RWPE1 (cell line): Measurements from ENCODE around the gene SLC6A16.
A peak's percentile ranks its signal among the peaks of the same experiment; 100 is the strongest.
"Not testable (repeated sequence)": the region's sequence is repeated elsewhere in the genome, so short reads cannot be mapped to it uniquely, and the experiment has no call there.

ENCODE experiments used
- CTCF ChIA-PET: fragments of 350-600 bp; sonication (Branson Sonifier 250); formaldehyde crosslinking; extraction: SDS; loops from one replicate; lab custom pipeline; 2021; lab: Yijun Ruan, JAX
- POLR2A ChIA-PET: fragments of 400-600 bp; formaldehyde crosslinking; extraction: SDS; loops from one replicate; lab custom pipeline; 2020; ENCODE audit warnings: antibody characterized with exemption; ENCODE audit not compliant: low non-redundant PET; lab: Yijun Ruan, JAX
- DNase-seq: peaks from one replicate; pipeline ENCODE4 v3.0.0; 2012; ENCODE audit warnings: low spot score
- H3K27ac ChIP-seq: fragments of 450-650 bp; 2 replicates; pipeline ENCODE4 v1.5.1; 2017
- TF ChIP-seq, protein P1 (sequence below): fragments of 450-650 bp; conservative IDR thresholded peaks from 2 replicates; pipeline ENCODE4 v1.5.1; 2017; ENCODE audit warnings: low read depth, mild to moderate bottlenecking

SLC6A16 gene

DNA sequence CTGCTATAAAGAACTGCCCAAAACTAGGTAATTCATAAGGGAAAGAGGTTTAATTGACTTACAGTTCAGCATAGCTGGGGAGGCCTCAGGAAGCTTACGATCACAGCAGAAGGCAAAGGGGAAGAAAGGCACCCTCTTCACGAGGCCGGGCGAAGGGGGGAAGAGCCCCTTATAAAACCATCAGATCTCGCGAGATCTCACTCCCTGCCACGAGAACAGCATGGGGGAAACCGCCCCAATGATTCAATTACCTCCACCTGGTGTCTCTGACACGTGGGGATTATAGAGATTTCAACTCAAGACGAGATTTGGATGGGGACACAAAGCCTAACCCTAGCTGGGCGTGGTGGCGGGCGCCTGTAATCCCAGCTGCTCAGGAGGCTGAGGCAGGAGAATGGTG lies 42.8 kb downstream of the SLC6A16 start:
- ChIA-PET CTCF (no interaction called here), POLR2A (no interaction called here)
- no peak overlapping the region for H3K27ac ChIP-seq
- no peak for DNase-seq
- TF ChIP-seq, protein P1, sequence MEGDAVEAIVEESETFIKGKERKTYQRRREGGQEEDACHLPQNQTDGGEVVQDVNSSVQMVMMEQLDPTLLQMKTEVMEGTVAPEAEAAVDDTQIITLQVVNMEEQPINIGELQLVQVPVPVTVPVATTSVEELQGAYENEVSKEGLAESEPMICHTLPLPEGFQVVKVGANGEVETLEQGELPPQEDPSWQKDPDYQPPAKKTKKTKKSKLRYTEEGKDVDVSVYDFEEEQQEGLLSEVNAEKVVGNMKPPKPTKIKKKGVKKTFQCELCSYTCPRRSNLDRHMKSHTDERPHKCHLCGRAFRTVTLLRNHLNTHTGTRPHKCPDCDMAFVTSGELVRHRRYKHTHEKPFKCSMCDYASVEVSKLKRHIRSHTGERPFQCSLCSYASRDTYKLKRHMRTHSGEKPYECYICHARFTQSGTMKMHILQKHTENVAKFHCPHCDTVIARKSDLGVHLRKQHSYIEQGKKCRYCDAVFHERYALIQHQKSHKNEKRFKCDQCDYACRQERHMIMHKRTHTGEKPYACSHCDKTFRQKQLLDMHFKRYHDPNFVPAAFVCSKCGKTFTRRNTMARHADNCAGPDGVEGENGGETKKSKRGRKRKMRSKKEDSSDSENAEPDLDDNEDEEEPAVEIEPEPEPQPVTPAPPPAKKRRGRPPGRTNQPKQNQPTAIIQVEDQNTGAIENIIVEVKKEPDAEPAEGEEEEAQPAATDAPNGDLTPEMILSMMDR, result no peak

DNA sequence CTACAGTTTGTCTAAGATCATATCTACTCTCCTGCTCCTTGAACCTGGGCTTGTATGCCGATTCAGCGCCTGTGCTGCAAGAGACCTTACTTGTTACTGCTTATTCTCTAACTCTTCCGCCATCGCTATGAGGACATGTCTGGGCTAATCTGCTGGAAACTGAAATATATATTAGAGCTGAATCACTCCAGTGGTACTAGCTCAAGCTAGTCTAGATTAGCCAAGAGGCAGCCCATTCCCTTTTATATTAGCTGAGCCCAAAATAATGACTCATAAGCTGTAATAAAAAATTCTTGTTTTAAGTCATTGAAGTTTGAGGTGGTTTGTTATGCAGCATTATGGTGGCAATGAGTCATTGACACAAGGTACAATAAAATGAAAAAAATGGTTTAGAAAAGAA lies 52.8 kb downstream of the SLC6A16 start:
- POLR2A ChIA-PET, result no interaction called here
- TF ChIP-seq, protein P1, result no peak
- peak; percentile 88 for DNase-seq
- CTCF ChIA-PET, result interaction anchor here (0.6 to 1.2 kb wide), 2 partner anchors 34 to 55 kb away, joined by 3 to 5 read pairs; no protein-coding TSS in a partner anchor
- peak overlapping the region; percentile 93 for H3K27ac ChIP-seq

DNA sequence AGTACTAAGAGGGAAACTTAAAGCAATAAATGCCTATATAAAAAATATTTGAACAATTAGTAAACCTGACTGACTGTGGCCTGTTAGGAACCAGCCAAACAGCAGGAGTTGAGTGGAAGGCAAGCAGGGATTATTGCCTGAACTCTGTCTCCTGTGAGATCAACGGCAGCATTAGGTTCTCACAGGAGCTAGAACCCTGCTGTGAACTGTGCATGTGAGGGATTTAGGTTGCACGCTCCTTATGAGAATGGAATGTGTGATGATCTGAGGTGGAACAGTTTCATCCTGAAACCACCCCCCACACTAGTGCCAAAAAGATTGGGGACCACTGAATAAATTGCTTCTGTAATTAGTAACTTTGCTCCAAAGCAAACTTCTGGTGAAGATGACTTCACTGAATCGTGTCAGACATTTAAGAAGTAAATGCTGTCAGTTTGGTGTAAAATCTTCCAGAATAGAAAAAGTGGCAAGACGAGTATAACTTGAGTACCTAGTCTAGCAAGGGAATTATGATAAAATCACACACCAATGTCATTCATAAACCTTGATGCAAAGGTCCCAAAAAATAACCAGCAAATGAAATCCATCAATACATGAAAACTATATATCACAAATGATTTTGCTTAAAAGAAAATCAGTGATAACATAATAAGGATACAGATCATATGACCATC lies 53.8 kb downstream of the SLC6A16 start:
- TF ChIP-seq, protein P1, result no peak
- POLR2A ChIA-PET, result no interaction called here
- CTCF ChIA-PET, result interaction anchor here (0.6 to 1.2 kb wide), 3 partner anchors 27 to 54 kb away, joined by 3 to 5 read pairs (median 4); no protein-coding TSS in a partner anchor
- DNase-seq, result no peak
- H3K27ac ChIP-seq, result peak overlapping the region; percentile 65

DNA sequence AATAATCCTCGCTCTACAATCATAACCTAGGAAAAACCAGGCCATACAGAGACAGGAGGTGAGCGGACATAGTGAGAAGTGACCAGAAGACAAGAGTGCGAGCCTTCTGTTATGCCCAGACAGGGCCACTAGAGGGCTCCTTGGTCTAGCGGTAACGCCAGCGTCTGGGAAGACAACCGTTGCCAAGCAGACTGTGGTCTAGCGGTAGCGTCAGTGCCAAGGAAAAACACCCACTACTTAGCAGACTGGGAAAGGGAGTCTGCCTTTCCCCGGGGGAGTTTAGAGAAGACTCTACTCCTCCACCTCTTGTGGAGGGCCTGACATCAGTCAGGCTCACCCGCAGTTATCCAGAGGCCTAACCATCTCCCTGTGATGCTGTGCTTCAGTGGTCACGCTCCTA lies 58.6 kb downstream of the SLC6A16 start:
- not testable (repeated sequence) for DNase-seq

DNA sequence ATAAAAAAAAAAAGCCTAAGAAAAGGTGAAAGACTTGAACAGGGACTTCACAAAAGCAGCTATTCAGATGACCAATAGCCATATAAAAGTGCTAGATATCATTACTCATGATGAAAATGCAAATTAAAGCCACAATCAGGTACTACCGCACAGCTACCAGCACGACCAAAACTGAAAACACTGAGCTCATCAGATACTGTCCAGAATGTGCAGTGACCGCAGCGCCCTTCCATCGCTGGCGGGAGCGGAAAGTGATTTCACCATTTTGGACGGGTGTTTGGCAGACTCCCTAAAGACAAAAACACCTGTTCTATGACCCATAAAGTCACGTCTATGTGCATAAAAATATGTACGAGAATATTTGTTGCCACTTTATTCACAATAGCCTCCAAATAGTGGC lies 60.7 kb downstream of the SLC6A16 start:
- DNase-seq, result no peak
- ChIA-PET CTCF (interaction anchor here (1.4 kb wide), 1 partner anchor 37 kb away, joined by 11 read pairs; no protein-coding TSS in a partner anchor), POLR2A (no interaction called here)

More for the DNA sequence above, 58.6 kb downstream of the SLC6A16 start:
- ChIA-PET CTCF (interaction anchor here (0.7 kb wide), 1 partner anchor 61 kb away, joined by 6 read pairs; no protein-coding TSS in a partner anchor), POLR2A (interaction anchor here (0.6 kb wide), 1 partner anchor 125 kb away, joined by 3 read pairs; no protein-coding TSS in a partner anchor)
- not testable (repeated sequence) for H3K27ac ChIP-seq
- TF ChIP-seq, protein P1, result peak; percentile 80

DNA sequence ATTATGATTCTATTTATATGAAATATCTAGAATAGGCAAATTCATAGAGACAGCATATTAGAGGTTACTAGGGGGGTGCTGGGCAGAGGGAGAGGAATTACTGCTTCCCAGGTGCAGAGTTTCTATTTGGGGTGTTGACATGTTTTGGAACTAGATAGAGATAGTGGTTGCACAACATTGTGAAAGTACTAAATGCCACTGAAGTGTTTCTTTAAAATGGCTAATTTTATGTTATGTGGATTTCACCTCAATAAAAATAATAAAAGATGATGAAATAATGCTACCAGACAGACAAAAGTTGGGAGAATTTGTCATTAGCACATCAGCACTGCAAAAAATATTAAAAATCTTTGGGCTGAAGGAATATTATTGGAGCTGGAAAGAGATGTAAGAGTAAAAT lies 63.4 kb downstream of the SLC6A16 start:
- no peak overlapping the region for H3K27ac ChIP-seq
- ChIA-PET CTCF (no interaction called here), POLR2A (no interaction called here)
- DNase-seq, result no peak
- TF ChIP-seq, protein P1, result no peak

More for the DNA sequence above, 60.7 kb downstream of the SLC6A16 start:
- TF ChIP-seq, protein P1, result no peak
- H3K27ac ChIP-seq, result no peak overlapping the region
